Erythroblast (primary cell): Measurements from ENCODE around the gene CHSY1.

ENCODE experiments used
- DNase-seq, 2 experiments: peaks; one replicate each; lab custom pipeline; 2025; lab: John Stamatoyannopoulos, UW
- GATA1 ChIP-seq: IDR thresholded peaks from 2 replicates; pipeline ENCODE4 v1.6.1; 2011; ENCODE audit warnings: low read depth, mild to moderate bottlenecking, control low read depth, low read length, moderate library complexity
- POLR2A ChIP-seq: IDR thresholded peaks from 2 replicates; pipeline ENCODE4 v1.6.1; 2011; ENCODE audit warnings: mild to moderate bottlenecking, low read length

CHSY1 gene

GRCh38 chr15:101153801-101154656 is 97.8 kb downstream of the CHSY1 start:
- DNase-seq: no peak
- TF ChIP-seq POLR2A (no peak), GATA1 (no peak)

DNA sequence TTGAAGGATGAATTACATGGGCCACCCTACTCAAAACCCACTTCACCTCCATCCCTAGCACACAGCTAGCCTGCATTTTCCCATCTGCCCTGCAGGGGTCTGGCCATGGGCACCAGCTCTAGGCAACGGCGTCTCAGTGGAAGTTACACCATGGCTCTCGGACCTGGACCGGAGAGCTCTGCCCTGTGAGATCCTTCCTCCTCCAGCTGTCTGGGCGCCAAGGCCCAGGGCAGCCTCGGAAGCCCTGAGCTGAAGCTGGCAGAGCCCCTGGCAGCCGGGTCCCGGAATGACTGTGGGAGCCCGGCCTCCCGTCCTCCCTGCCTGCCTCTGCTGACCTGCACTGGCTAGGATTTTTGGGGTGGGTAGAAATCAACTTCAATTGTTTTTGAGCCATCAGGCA is 98.9 kb downstream of the CHSY1 start:
- TF ChIP-seq POLR2A (no peak), GATA1 (no peak)
- DNase-seq: peak in 1 of 2 experiments; percentile 12

DNA sequence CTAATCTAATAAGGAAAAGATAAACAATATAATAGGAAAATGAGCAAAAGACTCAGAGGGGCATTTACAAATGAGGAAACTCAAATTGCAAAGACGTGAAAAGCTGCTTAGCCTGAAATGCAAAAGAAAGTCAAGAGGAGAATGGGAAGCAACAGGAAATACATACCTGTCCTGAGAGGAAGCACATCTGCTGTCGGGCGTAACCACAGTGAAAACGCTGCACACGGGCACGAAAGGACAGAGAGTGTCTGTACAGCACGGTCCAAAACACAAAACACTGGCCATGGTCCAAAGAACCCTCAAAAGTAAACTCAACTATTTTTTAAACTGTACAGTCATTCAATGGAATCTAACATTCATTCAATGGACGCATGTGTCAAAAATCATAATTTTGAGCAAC is 100.6 kb downstream of the CHSY1 start:
- DNase-seq: no peak
- no peak for TF ChIP-seq POLR2A
- TF ChIP-seq GATA1: no peak

- TF ChIP-seq GATA1: no peak
- no peak for TF ChIP-seq POLR2A
- DNase-seq: no peak
Observed at GRCh38 chr15:101150723-101151040, 101.2 kb downstream of the CHSY1 start.

GRCh38 chr15:101149864-101150722 is 101.8 kb downstream of the CHSY1 start:
- TF ChIP-seq GATA1 (no peak), POLR2A (no peak)
- DNase-seq: no peak

GRCh38 chr15:101148881-101149664 is 102.8 kb downstream of the CHSY1 start:
- peak; percentile 9 to 47 for DNase-seq
- no peak for TF ChIP-seq POLR2A
- TF ChIP-seq GATA1: no peak

DNA sequence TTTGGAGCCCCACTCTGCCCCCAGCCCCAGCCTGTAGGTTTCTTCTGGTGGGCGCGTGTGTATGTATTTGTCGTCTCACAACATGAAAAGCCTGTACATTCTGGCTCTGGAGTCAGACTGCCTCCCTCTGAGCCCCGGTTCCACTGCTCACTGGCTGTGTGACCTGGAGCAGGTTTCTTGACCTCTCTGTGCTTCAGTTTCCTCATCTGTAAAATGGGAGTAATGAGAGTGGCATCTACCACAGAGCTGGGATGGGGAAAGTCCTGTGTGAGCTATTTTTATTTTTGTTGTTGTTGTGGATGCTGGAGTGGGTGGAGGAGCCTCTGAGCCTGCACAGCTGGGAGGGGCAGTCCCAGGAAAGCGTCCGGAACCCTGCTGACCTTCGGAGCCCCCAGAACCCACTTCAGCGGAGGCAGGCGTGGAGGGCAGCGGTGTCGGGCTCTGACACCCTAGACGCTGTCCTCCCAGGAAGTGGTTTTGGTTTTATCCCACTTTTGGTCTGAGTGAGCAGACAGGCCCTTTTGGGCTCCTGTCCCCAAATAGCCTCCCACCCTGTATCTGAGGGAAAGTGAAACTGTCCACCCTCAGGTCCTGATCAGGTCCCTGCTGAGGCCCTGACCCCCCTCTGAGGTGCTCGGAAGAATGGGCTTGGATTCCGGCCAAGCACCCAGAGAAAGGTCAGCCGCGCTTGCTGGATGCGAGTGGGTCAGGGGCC is 103.5 kb downstream of the CHSY1 start:
- no peak for DNase-seq
- TF ChIP-seq GATA1: no peak
- no peak for TF ChIP-seq POLR2A

- DNase-seq: no peak
- TF ChIP-seq POLR2A (no peak), GATA1 (no peak)
Observed at GRCh38 chr15:101147181-101147580, 104.7 kb downstream of the CHSY1 start.

- no peak for DNase-seq
- TF ChIP-seq POLR2A: no peak
- no peak for TF ChIP-seq GATA1
Observed at GRCh38 chr15:101146118-101146702, 105.6 kb downstream of the CHSY1 start.

GRCh38 chr15:101145362-101145761 is 106.5 kb downstream of the CHSY1 start:
- no peak for TF ChIP-seq GATA1
- no peak for TF ChIP-seq POLR2A
- DNase-seq: peak; percentile 23 to 30

GRCh38 chr15:101143321-101143720 is 108.5 kb downstream of the CHSY1 start:
- DNase-seq: no peak
- TF ChIP-seq POLR2A: no peak
- no peak for TF ChIP-seq GATA1

DNA sequence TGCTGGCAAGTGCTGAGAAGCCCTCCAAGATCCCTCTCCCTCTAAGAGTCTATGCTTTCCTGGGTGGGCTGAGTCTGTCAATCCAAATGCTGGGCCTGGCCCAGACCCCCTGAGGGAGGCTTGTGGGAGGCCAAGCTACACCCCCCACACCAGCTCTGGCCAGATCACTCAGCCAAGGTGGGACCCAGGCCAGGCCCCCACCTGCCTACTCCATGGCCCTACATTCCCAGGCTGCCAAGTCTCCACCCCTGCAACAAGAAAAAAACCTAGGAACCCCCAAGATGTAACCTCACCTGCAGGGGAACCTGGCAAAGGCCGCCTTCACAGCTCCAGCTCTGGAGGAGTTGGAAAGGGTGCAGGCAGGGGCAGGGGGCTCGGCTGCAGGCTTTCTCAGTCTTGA is 109.1 kb downstream of the CHSY1 start:
- TF ChIP-seq GATA1 (no peak), POLR2A (no peak)
- DNase-seq: no peak
